ENCODE results near the gene ESPL1.

GRCh38 chr12:53340398-53340797 is 72.3 kb downstream of the ESPL1 start:
- no peak for TF ChIP-seq POLR2A (IDR thresholded peaks at IDR 0.05)
- TF ChIP-seq, protein P1, sequence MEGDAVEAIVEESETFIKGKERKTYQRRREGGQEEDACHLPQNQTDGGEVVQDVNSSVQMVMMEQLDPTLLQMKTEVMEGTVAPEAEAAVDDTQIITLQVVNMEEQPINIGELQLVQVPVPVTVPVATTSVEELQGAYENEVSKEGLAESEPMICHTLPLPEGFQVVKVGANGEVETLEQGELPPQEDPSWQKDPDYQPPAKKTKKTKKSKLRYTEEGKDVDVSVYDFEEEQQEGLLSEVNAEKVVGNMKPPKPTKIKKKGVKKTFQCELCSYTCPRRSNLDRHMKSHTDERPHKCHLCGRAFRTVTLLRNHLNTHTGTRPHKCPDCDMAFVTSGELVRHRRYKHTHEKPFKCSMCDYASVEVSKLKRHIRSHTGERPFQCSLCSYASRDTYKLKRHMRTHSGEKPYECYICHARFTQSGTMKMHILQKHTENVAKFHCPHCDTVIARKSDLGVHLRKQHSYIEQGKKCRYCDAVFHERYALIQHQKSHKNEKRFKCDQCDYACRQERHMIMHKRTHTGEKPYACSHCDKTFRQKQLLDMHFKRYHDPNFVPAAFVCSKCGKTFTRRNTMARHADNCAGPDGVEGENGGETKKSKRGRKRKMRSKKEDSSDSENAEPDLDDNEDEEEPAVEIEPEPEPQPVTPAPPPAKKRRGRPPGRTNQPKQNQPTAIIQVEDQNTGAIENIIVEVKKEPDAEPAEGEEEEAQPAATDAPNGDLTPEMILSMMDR (IDR thresholded peaks at IDR 0.05 in 8 of 11, conservative IDR thresholded peaks at IDR 0.05 in 3 of 11): no peak

Measured in spleen (tissue), 7 donors.